ENCODE measurements around the gene IL13RA2. TPM values are rescaled to one million over a fixed set of nuclear protein-coding genes. Genes with fewer than 3 reads are reported as not detected.

The IL13RA2 gene
- total and polyA plus RNA-seq, 2 donors (not counting 1 experiment from before 2014, with no cell fraction given), result 12.7 to 42.1 TPM

DNA sequence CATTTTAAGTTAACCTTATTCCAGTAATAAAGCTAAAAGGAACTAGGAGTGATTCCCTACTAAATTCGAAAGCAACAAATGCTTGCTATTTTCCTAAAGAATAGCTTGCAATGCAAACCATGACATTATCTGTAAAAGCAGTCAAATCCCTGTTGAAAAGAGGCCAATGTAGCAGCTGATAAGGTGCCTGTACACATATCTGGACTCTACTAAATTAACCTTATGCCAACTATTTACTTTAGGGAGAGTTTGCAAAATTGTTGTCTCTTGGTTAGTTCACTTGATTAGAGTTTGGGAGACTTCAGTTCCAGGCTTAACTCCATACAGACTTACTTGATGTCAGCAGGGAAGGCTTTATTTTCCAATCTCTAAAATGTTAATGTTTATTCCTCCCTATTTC is 6.0 kb downstream of the IL13RA2 start:
- Histone ChIP-seq H4K20me1 (ENCODE audit: control insufficient read depth, extremely low read depth, insufficient read depth, low read length) (no peaks in the 10 kb centered on the region), H2AFZ (ENCODE audit: low read length) (no peak overlapping the region), H3K27me3 (ENCODE audit: control insufficient read depth, insufficient read depth, low read length) (no peaks in the 10 kb centered on the region), H3K27ac (ENCODE audit: insufficient read depth, low read length) (no peak overlapping the region), H3K79me2 (ENCODE audit: control insufficient read depth, insufficient read depth, low read length) (no peaks in the 10 kb centered on the region), H3K9ac (ENCODE audit: insufficient read depth, low read length) (no peak overlapping the region), H3K4me3 (replicated peaks in 1 of 4; ENCODE audit: control extremely low read depth in 1 of 4, insufficient read depth in 1 of 4, low read depth in 3 of 4, low read length in 4 of 4) (no peak overlapping the region), H3K9me3 (ENCODE audit: control insufficient read depth, insufficient read depth, low read depth, low read length) (no peaks in the 10 kb centered on the region), H3K36me3 (ENCODE audit: control insufficient read depth, insufficient read depth, low read length) (no peaks in the 10 kb centered on the region), H3K4me2 (ENCODE audit: extremely low read depth, insufficient read depth, low read length) (no peak overlapping the region), H3K4me1 (ENCODE audit: control insufficient read depth, extremely low read depth, insufficient read depth, low read length) (no peaks in the 10 kb centered on the region)
- DNase-seq (ENCODE audit: low read depth in 2 of 2), result no peak
- no peak for TF ChIP-seq EZH2 (IDR thresholded peaks at IDR 0.05; ENCODE audit: low read length, missing control alignments)
- TF ChIP-seq, protein P1, sequence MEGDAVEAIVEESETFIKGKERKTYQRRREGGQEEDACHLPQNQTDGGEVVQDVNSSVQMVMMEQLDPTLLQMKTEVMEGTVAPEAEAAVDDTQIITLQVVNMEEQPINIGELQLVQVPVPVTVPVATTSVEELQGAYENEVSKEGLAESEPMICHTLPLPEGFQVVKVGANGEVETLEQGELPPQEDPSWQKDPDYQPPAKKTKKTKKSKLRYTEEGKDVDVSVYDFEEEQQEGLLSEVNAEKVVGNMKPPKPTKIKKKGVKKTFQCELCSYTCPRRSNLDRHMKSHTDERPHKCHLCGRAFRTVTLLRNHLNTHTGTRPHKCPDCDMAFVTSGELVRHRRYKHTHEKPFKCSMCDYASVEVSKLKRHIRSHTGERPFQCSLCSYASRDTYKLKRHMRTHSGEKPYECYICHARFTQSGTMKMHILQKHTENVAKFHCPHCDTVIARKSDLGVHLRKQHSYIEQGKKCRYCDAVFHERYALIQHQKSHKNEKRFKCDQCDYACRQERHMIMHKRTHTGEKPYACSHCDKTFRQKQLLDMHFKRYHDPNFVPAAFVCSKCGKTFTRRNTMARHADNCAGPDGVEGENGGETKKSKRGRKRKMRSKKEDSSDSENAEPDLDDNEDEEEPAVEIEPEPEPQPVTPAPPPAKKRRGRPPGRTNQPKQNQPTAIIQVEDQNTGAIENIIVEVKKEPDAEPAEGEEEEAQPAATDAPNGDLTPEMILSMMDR (conservative IDR thresholded peaks at IDR 0.05 in 1 of 2, IDR thresholded peaks at IDR 0.05 in 1 of 2; ENCODE audit: low read depth in 1 of 2, low read length in 2 of 2), result no peak

DNA sequence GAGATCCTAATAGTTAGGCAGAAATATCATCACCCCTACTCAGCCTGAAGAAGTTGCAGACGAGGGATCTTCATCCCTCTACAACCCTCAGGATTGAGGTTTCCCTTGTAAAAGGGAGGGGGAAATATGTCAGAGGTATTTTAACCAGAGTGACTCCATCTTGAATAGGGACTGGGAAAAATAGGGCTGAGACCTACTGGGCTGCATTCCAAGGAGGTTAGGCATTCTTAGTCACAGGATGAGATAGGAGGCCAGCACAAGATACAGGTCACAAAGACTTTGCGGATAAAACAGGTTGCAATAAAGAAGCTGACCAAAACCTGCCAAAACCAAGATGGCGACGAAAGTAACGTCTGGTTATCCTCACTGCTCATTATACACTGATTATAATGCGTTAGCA is 17.5 kb downstream of the IL13RA2 start:
- Histone ChIP-seq H3K4me2 (ENCODE audit: extremely low read depth, insufficient read depth, low read length) (no peak overlapping the region), H3K9me3 (ENCODE audit: control insufficient read depth, insufficient read depth, low read depth, low read length) (no peaks in the 10 kb centered on the region), H3K4me3 (replicated peaks in 1 of 4; ENCODE audit: control extremely low read depth in 1 of 4, insufficient read depth in 1 of 4, low read depth in 3 of 4, low read length in 4 of 4) (no peak overlapping the region), H3K9ac (ENCODE audit: insufficient read depth, low read length) (no peak overlapping the region), H2AFZ (ENCODE audit: low read length) (no peak overlapping the region), H3K27me3 (ENCODE audit: control insufficient read depth, insufficient read depth, low read length) (no peaks in the 10 kb centered on the region), H3K79me2 (ENCODE audit: control insufficient read depth, insufficient read depth, low read length) (no peaks in the 10 kb centered on the region), H3K4me1 (ENCODE audit: control insufficient read depth, extremely low read depth, insufficient read depth, low read length) (no peaks in the 10 kb centered on the region), H4K20me1 (ENCODE audit: control insufficient read depth, extremely low read depth, insufficient read depth, low read length) (no peaks in the 10 kb centered on the region), H3K36me3 (ENCODE audit: control insufficient read depth, insufficient read depth, low read length) (no peaks in the 10 kb centered on the region), H3K27ac (ENCODE audit: insufficient read depth, low read length) (no peak overlapping the region)
- DNase-seq (ENCODE audit: low read depth in 2 of 2), result no peak
- TF ChIP-seq, protein P1 (conservative IDR thresholded peaks at IDR 0.05 in 1 of 2, IDR thresholded peaks at IDR 0.05 in 1 of 2; ENCODE audit: low read depth in 1 of 2, low read length in 2 of 2), result no peak
- TF ChIP-seq EZH2 (IDR thresholded peaks at IDR 0.05; ENCODE audit: low read length, missing control alignments), result no peak

DNA sequence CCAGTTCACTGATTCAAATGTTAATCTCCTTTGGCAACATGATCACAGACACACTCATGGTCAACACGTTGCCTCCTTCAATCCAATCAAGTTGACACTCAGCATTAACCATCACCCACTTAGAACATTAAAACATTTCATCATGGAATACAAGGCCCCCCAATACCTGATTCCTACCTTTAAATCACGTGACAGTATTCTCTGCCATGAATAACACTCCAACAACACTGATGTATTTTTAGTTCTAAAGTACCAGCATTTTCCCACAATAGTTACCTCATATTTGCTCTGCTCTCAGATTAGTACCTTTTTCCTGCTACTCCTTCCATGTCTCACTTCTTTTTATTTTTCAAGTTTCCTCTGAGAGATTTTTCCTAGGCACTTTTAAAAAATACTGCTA is 19.6 kb downstream of the IL13RA2 start:
- Histone ChIP-seq H2AFZ (ENCODE audit: low read length) (no peak overlapping the region), H3K4me3 (replicated peaks in 1 of 4; ENCODE audit: control extremely low read depth in 1 of 4, insufficient read depth in 1 of 4, low read depth in 3 of 4, low read length in 4 of 4) (no peak overlapping the region), H3K79me2 (ENCODE audit: control insufficient read depth, insufficient read depth, low read length) (no peaks in the 10 kb centered on the region), H3K9me3 (ENCODE audit: control insufficient read depth, insufficient read depth, low read depth, low read length) (no peaks in the 10 kb centered on the region), H3K9ac (ENCODE audit: insufficient read depth, low read length) (no peak overlapping the region), H3K27me3 (ENCODE audit: control insufficient read depth, insufficient read depth, low read length) (no peaks in the 10 kb centered on the region), H3K36me3 (ENCODE audit: control insufficient read depth, insufficient read depth, low read length) (no peaks in the 10 kb centered on the region), H3K27ac (ENCODE audit: insufficient read depth, low read length) (no peak overlapping the region), H4K20me1 (ENCODE audit: control insufficient read depth, extremely low read depth, insufficient read depth, low read length) (no peaks in the 10 kb centered on the region), H3K4me1 (ENCODE audit: control insufficient read depth, extremely low read depth, insufficient read depth, low read length) (no peaks in the 10 kb centered on the region), H3K4me2 (ENCODE audit: extremely low read depth, insufficient read depth, low read length) (no peak overlapping the region)
- DNase-seq (ENCODE audit: low read depth in 2 of 2), result no peak
- TF ChIP-seq EZH2 (IDR thresholded peaks at IDR 0.05; ENCODE audit: low read length, missing control alignments), result no peak
- TF ChIP-seq, protein P1 (conservative IDR thresholded peaks at IDR 0.05 in 1 of 2, IDR thresholded peaks at IDR 0.05 in 1 of 2; ENCODE audit: low read depth in 1 of 2, low read length in 2 of 2), result no peak
